Cardiac muscle cell (in vitro differentiated cells and primary cell): ENCODE measurements around the gene NTPCR. TPM values are rescaled to one million over a fixed set of nuclear protein-coding genes. Genes with fewer than 3 reads are reported as not detected.

Source experiments
- DNase-seq, 2 donors: peaks; one replicate each; pipeline versions ENCODE4 v3.0.0 to v3.0.0-alpha.2; 2010 to 2017; ENCODE audit warnings: low read depth in 1 of 2, low spot score in 1 of 2
- H3K27ac ChIP-seq: fragments of 200-600 bp; sonication (generic); 2 replicates; pipeline ENCODE4 v1.5.1; 2016
- H3K27me3 ChIP-seq: fragments of 200-600 bp; sonication (generic); 2 replicates; pipeline ENCODE4 v1.6.0; 2016; ENCODE audit warnings: control low read depth
- H3K36me3 ChIP-seq: fragments of 200-600 bp; sonication (generic); 2 replicates; pipeline ENCODE4 v1.5.1; 2016; ENCODE audit warnings: control low read depth
- H3K4me1 ChIP-seq: fragments of 200-600 bp; sonication (generic); 2 replicates; pipeline ENCODE4 v1.8.1; 2017; ENCODE audit warnings: low read depth, mild to moderate bottlenecking, mixed run types
- H3K4me3 ChIP-seq: fragments of 200-600 bp; sonication (generic); 2 replicates; pipeline ENCODE4 v1.5.1; 2016; ENCODE audit warnings: mild to moderate bottlenecking
- H3K9me3 ChIP-seq: fragments of 200-600 bp; sonication (generic); 2 replicates; pipeline ENCODE4 v1.5.1; 2017; ENCODE audit warnings: low read depth, mild to moderate bottlenecking, control low read depth
- CTCF ChIP-seq: IDR thresholded peaks from 2 replicates; pipeline ENCODE4 v1.5.1; 2012; ENCODE audit warnings: low read depth, mild to moderate bottlenecking, low read length
- polyA plus RNA-seq: library from polyadenylated mRNA; unstranded; fragments of >200 nt; fragmentation: Nextera tagmentation; extraction: Ambion mirVana; gene quantifications from 2 replicates; pipeline ENCODE4 v1.2.1, GENCODE V29; 2016
- total RNA-seq: library from RNA; depleted of rRNA; stranded (reverse); fragments of >200 nt; gene quantifications from 2 replicates; pipeline ENCODE4 v1.2.3, GENCODE V29; 2016

Gene NTPCR
- total and polyA plus RNA-seq, 2 experiments from 2014 or later: 37.5 to 154 TPM

GRCh38 chr1:232988572-232989040, 38.2 kb downstream of the NTPCR start:
- Histone ChIP-seq H3K27ac (no peak overlapping the region), H3K9me3 (no peaks in the 10 kb centered on the region), H3K36me3 (no peaks in the 10 kb centered on the region), H3K4me3 (no peak overlapping the region), H3K27me3 (no peaks in the 10 kb centered on the region), H3K4me1 (peaks cover 8% of the 10 kb centered on the region)
- TF ChIP-seq CTCF: no peak
- DNase-seq: peak in 1 of 2 donors; percentile 50

- no peak for TF ChIP-seq CTCF
- H3K27me3 ChIP-seq: no peaks in the 10 kb centered on the region
- no peak for DNase-seq
- no peak overlapping the region for H3K27ac ChIP-seq
- H3K36me3 ChIP-seq: no peaks in the 10 kb centered on the region
- no peak overlapping the region for H3K4me3 ChIP-seq
- peaks cover 4% of the 10 kb centered on the region for H3K4me1 ChIP-seq
- H3K9me3 ChIP-seq: no peaks in the 10 kb centered on the region
Measured at GRCh38 chr1:232990176-232991128, 40.0 kb downstream of the NTPCR start.

GRCh38 chr1:232991238-232991637, 40.8 kb downstream of the NTPCR start:
- H3K27me3 ChIP-seq: no peaks in the 10 kb centered on the region
- H3K4me3 ChIP-seq: no peak overlapping the region
- H3K4me1 ChIP-seq: no peaks in the 10 kb centered on the region
- no peak overlapping the region for H3K27ac ChIP-seq
- TF ChIP-seq CTCF: no peak
- no peaks in the 10 kb centered on the region for H3K36me3 ChIP-seq
- no peaks in the 10 kb centered on the region for H3K9me3 ChIP-seq
- DNase-seq: no peak

GRCh38 chr1:232992227-232992626, 41.8 kb downstream of the NTPCR start:
- TF ChIP-seq CTCF: no peak
- no peaks in the 10 kb centered on the region for H3K9me3 ChIP-seq
- H3K27ac ChIP-seq: no peak overlapping the region
- H3K36me3 ChIP-seq: no peaks in the 10 kb centered on the region
- no peak overlapping the region for H3K4me3 ChIP-seq
- no peaks in the 10 kb centered on the region for H3K27me3 ChIP-seq
- DNase-seq: no peak
- H3K4me1 ChIP-seq: no peaks in the 10 kb centered on the region

GRCh38 chr1:232993555-232993954, 43.1 kb downstream of the NTPCR start:
- H3K4me1 ChIP-seq: no peaks in the 10 kb centered on the region
- no peak for TF ChIP-seq CTCF
- H3K27ac ChIP-seq: no peak overlapping the region
- DNase-seq: no peak
- no peaks in the 10 kb centered on the region for H3K27me3 ChIP-seq
- H3K9me3 ChIP-seq: no peaks in the 10 kb centered on the region
- H3K4me3 ChIP-seq: no peak overlapping the region
- no peaks in the 10 kb centered on the region for H3K36me3 ChIP-seq
